ENCODE results near the gene HIPK1. TPM values are rescaled to one million over a fixed set of nuclear protein-coding genes. Genes with fewer than 3 reads are reported as not detected.

Gene HIPK1
- total and polyA plus RNA-seq, 12 donors = 7.8 to 91.0 (median 61.2) TPM

DNA sequence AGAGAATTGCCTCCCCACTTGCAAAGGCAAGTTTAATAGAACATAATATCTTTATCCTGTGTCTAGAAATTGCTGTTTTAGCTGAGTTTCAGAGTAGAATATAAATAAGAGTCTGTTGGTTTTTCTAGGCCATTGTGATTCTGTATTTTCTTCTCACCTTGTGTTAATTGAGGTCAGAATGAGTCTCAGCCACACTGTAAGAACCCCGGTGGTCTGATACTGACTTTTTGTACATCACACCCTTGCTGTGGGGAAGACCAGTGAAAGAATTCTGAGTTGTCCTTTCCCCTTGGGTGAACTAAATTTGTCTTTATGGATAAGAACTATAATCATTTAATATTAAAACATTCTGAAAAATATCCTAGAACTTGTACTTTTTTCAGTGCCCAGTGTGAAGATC, 6.8 kb downstream of the HIPK1 start:
- H3K27me3 ChIP-seq = no peaks in the 10 kb centered on the region
- no peak overlapping the region for H3K27ac ChIP-seq
- H3K36me3 ChIP-seq = peaks cover 0 to 9% (median 7%) of the 10 kb centered on the region in 9 donors
- 74% methylated on average over 1 of the region's 1 CpG for WGBS, 2 donors
- H3K4me1 ChIP-seq = peaks cover 1 to 92% (median 47%) of the 10 kb centered on the region in 9 donors
- H3K9me3 ChIP-seq = no peaks in the 10 kb centered on the region
- DNase-seq (no peak), ATAC-seq (no peak)
- TF ChIP-seq, protein P1, sequence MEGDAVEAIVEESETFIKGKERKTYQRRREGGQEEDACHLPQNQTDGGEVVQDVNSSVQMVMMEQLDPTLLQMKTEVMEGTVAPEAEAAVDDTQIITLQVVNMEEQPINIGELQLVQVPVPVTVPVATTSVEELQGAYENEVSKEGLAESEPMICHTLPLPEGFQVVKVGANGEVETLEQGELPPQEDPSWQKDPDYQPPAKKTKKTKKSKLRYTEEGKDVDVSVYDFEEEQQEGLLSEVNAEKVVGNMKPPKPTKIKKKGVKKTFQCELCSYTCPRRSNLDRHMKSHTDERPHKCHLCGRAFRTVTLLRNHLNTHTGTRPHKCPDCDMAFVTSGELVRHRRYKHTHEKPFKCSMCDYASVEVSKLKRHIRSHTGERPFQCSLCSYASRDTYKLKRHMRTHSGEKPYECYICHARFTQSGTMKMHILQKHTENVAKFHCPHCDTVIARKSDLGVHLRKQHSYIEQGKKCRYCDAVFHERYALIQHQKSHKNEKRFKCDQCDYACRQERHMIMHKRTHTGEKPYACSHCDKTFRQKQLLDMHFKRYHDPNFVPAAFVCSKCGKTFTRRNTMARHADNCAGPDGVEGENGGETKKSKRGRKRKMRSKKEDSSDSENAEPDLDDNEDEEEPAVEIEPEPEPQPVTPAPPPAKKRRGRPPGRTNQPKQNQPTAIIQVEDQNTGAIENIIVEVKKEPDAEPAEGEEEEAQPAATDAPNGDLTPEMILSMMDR (IDR thresholded peaks at IDR 0.05) = no peak
- intact Hi-C loops (cut with DNase I) = loop anchor here in 1 of 10 donors (10.0 kb wide), 1 partner anchor 101 kb away; no protein-coding TSS in a partner anchor
- H3K4me3 ChIP-seq = no peak overlapping the region

DNA sequence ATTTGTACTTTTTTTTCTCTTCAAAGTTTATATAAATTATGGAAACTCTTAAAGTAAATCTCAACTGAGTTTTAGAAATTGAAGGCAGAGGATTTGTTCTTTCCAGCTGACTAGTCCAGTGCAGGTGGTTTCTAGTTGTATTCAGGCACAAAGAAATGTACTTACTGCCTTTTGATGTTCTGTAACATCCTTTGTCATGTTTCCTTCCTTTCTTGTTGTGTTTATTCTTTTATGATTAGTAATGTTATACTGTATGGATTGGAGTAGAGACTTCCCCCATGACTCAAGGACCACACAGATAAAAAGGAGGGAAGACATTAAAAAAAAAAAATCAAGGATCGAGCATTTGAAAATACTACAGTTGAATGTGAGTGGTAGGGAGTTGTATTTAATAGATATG, 8.0 kb downstream of the HIPK1 start:
- 74 to 86% methylated on average over 1 of the region's 1 CpG for WGBS, 2 donors
- Histone ChIP-seq H3K27ac (no peak overlapping the region), H3K27me3 (no peaks in the 10 kb centered on the region), H3K9me3 (no peaks in the 10 kb centered on the region), H3K4me1 (peaks cover 0 to 80% (median 35%) of the 10 kb centered on the region in 9 donors), H3K4me3 (no peak overlapping the region), H3K36me3 (peaks cover 0 to 21% (median 8%) of the 10 kb centered on the region in 9 donors)
- intact Hi-C loops (cut with DNase I) = loop anchor here in 1 of 10 donors (10.0 kb wide), 1 partner anchor 102 kb away; no protein-coding TSS in a partner anchor
- TF ChIP-seq, protein P1 (IDR thresholded peaks at IDR 0.05) = no peak
- ATAC-seq = no peak
- no peak for DNase-seq

DNA sequence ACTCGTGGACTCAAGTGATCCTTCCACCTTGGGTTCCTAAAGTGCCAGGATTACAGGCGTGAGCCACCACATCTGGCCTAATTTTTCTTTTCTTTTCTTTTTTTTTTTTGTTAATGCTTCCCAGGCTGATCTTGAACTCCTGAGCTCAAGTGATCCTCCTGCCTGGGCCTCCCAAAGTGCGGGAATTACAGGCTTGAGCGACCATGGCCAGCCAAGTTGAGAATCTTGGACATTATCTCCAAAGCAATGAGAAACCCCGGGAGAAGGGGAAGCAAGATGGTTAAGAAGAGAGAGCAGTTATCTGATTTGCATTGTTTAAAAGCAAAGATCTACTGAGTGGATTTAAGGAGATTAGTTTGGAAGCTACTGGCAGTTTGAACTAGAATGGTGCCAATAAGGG, 9.1 kb downstream of the HIPK1 start:
- H3K4me1 ChIP-seq = peaks cover 0 to 74% (median 26%) of the 10 kb centered on the region in 9 donors
- 67 to 83% methylated on average over 5 of the region's 5 CpGs for WGBS, 2 donors
- no peaks in the 10 kb centered on the region for H3K27me3 ChIP-seq
- peaks cover 0 to 29% (median 8%) of the 10 kb centered on the region in 9 donors for H3K36me3 ChIP-seq
- no peaks in the 10 kb centered on the region for H3K9me3 ChIP-seq
- no peak overlapping the region for H3K27ac ChIP-seq
- no peak for DNase-seq
- intact Hi-C loops (cut with DNase I) = loop anchor here in 1 of 10 donors (10.0 kb wide), 1 partner anchor 103 kb away; no protein-coding TSS in a partner anchor
- no peak overlapping the region for H3K4me3 ChIP-seq
- ATAC-seq = no peak
- TF ChIP-seq, protein P1 (IDR thresholded peaks at IDR 0.05) = no peak

DNA sequence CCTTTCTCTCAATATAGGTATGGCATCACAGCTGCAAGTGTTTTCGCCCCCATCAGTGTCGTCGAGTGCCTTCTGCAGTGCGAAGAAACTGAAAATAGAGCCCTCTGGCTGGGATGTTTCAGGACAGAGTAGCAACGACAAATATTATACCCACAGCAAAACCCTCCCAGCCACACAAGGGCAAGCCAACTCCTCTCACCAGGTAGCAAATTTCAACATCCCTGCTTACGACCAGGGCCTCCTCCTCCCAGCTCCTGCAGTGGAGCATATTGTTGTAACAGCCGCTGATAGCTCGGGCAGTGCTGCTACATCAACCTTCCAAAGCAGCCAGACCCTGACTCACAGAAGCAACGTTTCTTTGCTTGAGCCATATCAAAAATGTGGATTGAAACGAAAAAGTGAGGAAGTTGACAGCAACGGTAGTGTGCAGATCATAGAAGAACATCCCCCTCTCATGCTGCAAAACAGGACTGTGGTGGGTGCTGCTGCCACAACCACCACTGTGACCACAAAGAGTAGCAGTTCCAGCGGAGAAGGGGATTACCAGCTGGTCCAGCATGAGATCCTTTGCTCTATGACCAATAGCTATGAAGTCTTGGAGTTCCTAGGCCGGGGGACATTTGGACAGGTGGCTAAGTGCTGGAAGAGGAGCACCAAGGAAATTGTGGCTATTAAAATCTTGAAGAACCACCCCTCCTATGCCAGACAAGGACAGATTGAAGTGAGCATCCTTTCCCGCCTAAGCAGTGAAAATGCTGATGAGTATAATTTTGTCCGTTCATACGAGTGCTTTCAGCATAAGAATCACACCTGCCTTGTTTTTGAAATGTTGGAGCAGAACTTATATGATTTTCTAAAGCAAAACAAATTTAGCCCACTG, 11.5 kb downstream of the HIPK1 start:
- ATAC-seq = peak in 3 of 8 donors; percentile 19 to 29 (median 24)
- Histone ChIP-seq H3K9me3 (no peaks in the 10 kb centered on the region), H3K27ac (peak overlapping the region in 1 of 10 donors; percentile 41), H3K4me3 (no peak overlapping the region), H3K27me3 (no peaks in the 10 kb centered on the region), H3K4me1 (peaks cover 0 to 60% (median 17%) of the 10 kb centered on the region in 9 donors), H3K36me3 (peaks cover 0 to 49% (median 8%) of the 10 kb centered on the region in 9 donors)
- intact Hi-C loops (cut with DNase I) = no loop called here
- no peak for DNase-seq
- WGBS, 2 donors = 74 to 75% methylated on average over 16 of the region's 16 CpGs
- TF ChIP-seq, protein P1 (IDR thresholded peaks at IDR 0.05) = no peak
